Activated T-cell treated with anti-CD3 and anti-CD28 coated beads, Interleukin-2, amount 50 U/mL, for 24 hours (primary cell): ENCODE measurements around the gene BIVM.

Experiments used
- DNase-seq: peaks from one replicate; pipeline ENCODE4 v3.0.0-alpha.2; 2020
- H3K27ac Mint-ChIP-seq: 2 replicates; pipeline ENCODE4 v1.8.0; 2020; ENCODE audit warnings: mild to moderate bottlenecking, mixed read lengths
- H3K27me3 Mint-ChIP-seq: 2 replicates; pipeline ENCODE4 v1.8.0; 2020; ENCODE audit warnings: mixed read lengths
- H3K36me3 Mint-ChIP-seq: 2 replicates; pipeline ENCODE4 v1.8.0; 2020; ENCODE audit warnings: low read depth, mixed read lengths
- H3K4me1 Mint-ChIP-seq: 2 replicates; pipeline ENCODE4 v1.8.0; 2020; ENCODE audit warnings: low read depth, mixed read lengths
- H3K4me3 Mint-ChIP-seq: 2 replicates; pipeline ENCODE4 v1.8.0; 2020; ENCODE audit warnings: mild to moderate bottlenecking, moderate library complexity, mixed read lengths
- H3K9me3 Mint-ChIP-seq: 2 replicates; pipeline ENCODE4 v1.8.0; 2020; ENCODE audit warnings: mixed read lengths

Gene BIVM

DNA sequence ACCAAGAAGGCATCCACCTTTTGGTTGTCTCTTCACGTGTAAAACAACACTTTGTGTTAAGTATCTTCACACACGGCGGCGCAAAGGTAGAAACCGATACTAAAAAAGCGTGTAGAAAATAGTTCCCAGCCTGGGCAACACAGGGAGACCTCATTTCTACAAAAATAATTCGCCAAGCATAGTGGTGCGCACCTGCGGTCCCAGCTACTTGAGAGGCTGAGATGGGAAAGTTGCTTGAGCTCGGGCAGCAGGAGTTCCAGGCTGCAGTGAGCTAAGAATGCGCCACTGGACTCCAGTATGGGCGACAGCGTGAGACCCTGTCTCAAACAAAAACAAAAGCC is 46.3 kb downstream of the BIVM start:
- Mint-ChIP-seq H3K27me3 (no peaks in the 10 kb centered on the region), H3K36me3 (peaks cover 46% of the 10 kb centered on the region), H3K4me1 (peaks cover 35% of the 10 kb centered on the region), H3K9me3 (no peaks in the 10 kb centered on the region), H3K4me3 (peak overlapping the region; percentile 90), H3K27ac (peak overlapping the region; percentile 96)
- DNase-seq: no peak

DNA sequence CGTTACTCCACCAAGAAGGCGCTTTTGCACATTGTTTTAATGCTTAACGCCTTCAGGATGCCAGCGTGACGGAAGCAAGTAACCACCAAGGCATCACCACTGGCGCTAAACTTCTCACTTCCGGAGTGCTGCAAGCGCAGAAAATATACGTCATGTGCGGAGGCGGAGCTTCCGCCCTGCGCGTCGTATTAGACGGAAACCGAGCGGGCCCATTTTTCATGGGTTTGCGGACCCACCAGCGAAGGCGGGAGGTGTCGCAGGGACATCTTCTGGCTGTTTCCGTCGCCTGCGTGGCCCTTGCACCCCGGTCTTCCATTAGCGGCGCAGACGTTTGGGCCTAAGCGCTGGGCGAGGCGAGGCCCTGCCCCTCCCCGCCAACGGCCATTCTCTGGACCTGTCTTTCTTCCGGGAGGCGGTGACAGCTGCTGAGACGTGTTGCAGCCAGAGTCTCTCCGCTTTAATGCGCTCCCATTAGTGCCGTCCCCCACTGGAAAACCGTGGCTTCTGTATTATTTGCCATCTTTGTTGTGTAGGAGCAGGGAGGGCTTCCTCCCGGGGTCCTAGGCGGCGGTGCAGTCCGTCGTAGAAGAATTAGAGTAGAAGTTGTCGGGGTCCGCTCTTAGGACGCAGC is 46.8 kb downstream of the BIVM start, which contains the start of gene ERCC5:
TSS of gene ERCC5 (plus strand) at position 403 of the 631 bp plus-strand sequence. CDS start 235 bp downstream, outside the sequence.
- peak; percentile 97 for DNase-seq
- no peaks in the 10 kb centered on the region for H3K27me3 Mint-ChIP-seq
- peaks cover 40% of the 10 kb centered on the region for H3K4me1 Mint-ChIP-seq
- H3K27ac Mint-ChIP-seq: peak within 1 kb of the TSS; percentile 96
- H3K36me3 Mint-ChIP-seq: peaks cover 49% of the 10 kb centered on the region
- peak within 1 kb of the TSS; percentile 90 for H3K4me3 Mint-ChIP-seq
- no peaks in the 10 kb centered on the region for H3K9me3 Mint-ChIP-seq

DNA sequence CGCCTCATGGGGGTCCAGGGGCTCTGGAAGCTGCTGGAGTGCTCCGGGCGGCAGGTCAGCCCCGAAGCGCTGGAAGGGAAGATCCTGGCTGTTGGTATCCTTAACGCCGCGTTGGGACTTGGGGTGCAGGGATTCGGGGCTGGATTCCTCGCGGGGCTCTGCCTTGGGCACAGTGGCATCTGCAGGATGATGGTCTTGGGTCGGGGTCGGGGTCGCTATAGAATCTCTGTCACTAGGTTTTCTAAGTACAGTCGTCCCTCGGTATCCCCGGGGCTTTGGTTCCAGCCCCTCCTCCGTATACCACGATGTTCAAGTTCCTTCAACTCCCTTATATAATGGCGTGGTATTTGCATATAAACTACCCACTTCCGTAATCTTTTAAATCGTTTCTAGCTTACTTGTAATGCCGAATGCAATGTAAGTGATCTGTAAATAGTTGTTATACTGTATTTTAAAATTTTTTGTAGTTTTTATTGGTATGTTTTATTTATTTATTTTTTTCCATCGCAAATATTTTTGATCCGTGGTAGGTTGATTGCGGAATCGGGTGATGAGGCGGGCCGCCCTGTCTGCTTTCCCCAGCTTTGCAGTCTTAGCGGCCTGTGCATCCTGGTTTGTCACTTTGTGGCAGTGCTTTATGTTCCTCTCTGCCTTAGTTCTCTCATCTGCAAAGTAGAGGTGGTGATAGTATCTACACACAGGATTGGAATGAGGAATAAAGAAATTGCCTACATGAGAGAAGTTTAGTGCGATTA is 47.5 kb downstream of the BIVM start:
- no peaks in the 10 kb centered on the region for H3K9me3 Mint-ChIP-seq
- peak overlapping the region; percentile 96 for H3K27ac Mint-ChIP-seq
- peaks cover 40% of the 10 kb centered on the region for H3K4me1 Mint-ChIP-seq
- no peaks in the 10 kb centered on the region for H3K27me3 Mint-ChIP-seq
- H3K4me3 Mint-ChIP-seq: peak overlapping the region; percentile 90
- DNase-seq: peak; percentile 66
- H3K36me3 Mint-ChIP-seq: peaks cover 46% of the 10 kb centered on the region

DNA sequence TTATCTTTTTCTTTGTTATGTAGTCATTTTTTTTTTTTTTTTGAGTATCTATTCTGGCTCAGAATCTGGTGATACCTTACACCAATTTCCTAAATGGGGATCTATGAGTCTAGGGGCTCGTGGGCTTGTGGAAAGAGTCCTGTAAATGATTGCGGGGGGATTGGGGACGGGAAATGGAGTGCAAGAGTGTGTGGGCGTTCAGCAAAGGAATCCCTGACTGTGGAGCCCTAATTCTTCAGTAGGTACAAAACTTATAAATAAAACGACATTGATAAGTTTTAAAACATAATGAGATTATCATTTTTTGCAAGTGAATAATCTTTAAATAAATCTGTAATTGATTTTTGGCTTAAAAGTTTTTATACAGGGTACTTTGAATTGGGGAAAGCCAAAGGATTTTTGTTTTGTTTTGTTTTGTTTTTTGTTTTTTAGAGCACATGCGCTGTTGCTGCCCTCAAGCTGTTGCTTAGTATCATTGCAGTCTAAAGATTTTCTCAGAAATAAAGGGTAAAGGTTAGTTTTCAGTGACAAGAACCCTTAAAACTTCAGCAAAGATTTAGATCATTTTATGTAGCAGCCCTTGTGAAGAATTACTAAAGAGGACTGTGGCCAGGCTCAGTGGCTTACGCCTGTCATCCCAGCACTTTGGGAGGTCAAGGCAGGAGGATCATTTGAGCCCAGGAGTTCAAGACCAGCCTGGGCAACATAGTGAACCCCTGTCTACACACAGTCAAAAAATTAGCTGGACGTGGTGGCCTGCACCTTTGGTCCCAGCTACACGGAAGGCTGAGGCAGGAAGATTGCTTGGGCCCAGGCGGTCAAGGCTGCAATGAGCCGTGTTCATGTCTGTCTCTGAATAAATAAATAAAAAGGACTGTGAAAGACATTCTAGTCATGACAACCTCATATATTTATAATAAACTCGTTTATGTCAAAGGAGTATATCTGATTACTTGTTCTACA is 48.6 kb downstream of the BIVM start:
- Mint-ChIP-seq H3K27me3 (no peaks in the 10 kb centered on the region), H3K4me1 (peaks cover 45% of the 10 kb centered on the region), H3K9me3 (no peaks in the 10 kb centered on the region), H3K27ac (peak overlapping the region; percentile 96), H3K4me3 (peak overlapping the region; percentile 90), H3K36me3 (peaks cover 55% of the 10 kb centered on the region)
- DNase-seq: no peak

DNA sequence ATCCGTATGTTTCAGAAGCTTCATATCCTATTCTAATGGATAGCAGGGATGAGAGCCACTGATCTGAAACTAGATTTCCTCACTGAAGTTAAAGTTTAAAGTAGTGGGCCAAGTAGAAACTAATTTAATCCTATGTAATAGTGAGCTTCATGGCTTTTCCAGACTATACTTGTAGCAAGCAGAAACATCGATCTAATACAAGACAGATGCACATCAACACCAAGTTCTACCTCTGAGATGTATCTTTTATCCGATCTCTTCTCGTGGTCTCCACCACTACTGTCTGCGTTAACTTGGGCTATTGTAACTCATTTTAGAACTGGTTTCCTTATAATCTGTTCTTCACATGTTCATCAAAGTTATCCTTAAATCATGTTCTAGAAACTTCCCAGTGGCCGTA is 50.0 kb downstream of the BIVM start:
- no peak for DNase-seq
- Mint-ChIP-seq H3K36me3 (peaks cover 67% of the 10 kb centered on the region), H3K4me1 (peaks cover 54% of the 10 kb centered on the region), H3K27me3 (no peaks in the 10 kb centered on the region), H3K27ac (peak overlapping the region; percentile 83), H3K4me3 (peak overlapping the region; percentile 7), H3K9me3 (no peaks in the 10 kb centered on the region)

DNA sequence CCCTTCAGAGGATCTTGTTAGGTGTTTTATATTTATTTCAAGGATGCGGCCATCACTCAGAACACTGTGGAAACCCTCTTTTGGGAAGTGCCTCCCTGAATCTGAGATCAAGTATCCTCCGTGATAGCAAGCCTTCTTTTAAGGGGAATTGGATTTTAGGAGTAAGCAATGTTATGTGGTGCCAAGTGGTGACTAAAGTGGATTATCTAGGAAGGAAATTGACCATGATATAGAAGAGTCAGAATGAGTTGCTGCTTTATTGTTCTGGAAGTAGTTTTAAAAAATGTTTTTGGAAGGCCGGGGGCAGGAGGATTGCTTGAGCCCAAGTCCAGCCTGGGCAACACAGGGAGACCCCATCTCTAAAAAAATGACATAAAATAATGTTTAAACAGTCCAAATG is 53.6 kb downstream of the BIVM start:
- peaks cover 78% of the 10 kb centered on the region for H3K36me3 Mint-ChIP-seq
- no peaks in the 10 kb centered on the region for H3K9me3 Mint-ChIP-seq
- DNase-seq: no peak
- no peaks in the 10 kb centered on the region for H3K27me3 Mint-ChIP-seq
- H3K4me1 Mint-ChIP-seq: peaks cover 59% of the 10 kb centered on the region
- peak overlapping the region; percentile 16 for H3K27ac Mint-ChIP-seq
- H3K4me3 Mint-ChIP-seq: no peak overlapping the region

DNA sequence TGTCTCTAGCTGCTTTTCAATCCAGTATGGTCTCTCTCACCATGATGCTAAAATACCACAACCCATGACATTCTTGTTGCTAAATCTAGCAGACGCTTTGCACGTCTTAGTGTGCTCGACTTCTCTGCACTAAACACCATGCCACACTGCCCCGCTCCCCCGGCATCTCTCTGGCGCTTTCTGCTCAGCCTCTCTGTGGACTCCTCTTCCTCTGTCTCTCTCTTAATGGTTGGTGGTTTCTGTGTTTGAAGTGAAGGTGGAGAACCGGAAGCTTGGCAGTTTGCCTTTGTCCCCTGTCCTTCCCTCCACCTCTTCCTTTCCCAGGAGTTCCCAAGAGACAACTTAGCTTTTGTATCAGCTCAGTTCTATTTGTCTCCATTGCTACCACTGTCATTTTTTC is 55.8 kb downstream of the BIVM start:
- H3K27me3 Mint-ChIP-seq: no peaks in the 10 kb centered on the region
- DNase-seq: no peak
- peaks cover 46% of the 10 kb centered on the region for H3K4me1 Mint-ChIP-seq
- no peaks in the 10 kb centered on the region for H3K9me3 Mint-ChIP-seq
- peak overlapping the region; percentile 89 for H3K27ac Mint-ChIP-seq
- H3K4me3 Mint-ChIP-seq: peak overlapping the region; percentile 42
- peaks cover 81% of the 10 kb centered on the region for H3K36me3 Mint-ChIP-seq

DNA sequence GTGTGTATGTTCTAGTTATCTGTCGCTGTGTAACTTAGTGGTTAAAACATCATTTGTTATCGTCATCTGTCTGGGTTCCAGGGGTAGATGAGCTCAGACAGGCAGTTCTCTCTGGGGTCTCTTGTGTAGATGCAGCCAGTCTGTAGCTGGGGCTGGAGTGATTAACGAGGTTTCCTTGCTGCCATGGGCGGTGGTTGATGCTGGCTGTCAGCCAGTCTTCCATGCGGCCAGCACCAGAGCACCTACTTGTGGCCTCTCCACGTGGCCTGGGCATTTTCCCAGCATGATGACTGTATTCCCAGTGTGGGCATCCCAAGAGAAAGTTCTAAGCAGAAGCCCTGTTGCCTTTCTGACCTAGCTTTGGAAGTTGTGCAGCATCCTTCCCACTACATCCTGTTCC is 57.6 kb downstream of the BIVM start:
- peaks cover 35% of the 10 kb centered on the region for H3K4me1 Mint-ChIP-seq
- H3K4me3 Mint-ChIP-seq: no peak overlapping the region
- no peak for DNase-seq
- peak overlapping the region; percentile 12 for H3K27ac Mint-ChIP-seq
- H3K27me3 Mint-ChIP-seq: no peaks in the 10 kb centered on the region
- peaks cover 92% of the 10 kb centered on the region for H3K36me3 Mint-ChIP-seq
- no peaks in the 10 kb centered on the region for H3K9me3 Mint-ChIP-seq

DNA sequence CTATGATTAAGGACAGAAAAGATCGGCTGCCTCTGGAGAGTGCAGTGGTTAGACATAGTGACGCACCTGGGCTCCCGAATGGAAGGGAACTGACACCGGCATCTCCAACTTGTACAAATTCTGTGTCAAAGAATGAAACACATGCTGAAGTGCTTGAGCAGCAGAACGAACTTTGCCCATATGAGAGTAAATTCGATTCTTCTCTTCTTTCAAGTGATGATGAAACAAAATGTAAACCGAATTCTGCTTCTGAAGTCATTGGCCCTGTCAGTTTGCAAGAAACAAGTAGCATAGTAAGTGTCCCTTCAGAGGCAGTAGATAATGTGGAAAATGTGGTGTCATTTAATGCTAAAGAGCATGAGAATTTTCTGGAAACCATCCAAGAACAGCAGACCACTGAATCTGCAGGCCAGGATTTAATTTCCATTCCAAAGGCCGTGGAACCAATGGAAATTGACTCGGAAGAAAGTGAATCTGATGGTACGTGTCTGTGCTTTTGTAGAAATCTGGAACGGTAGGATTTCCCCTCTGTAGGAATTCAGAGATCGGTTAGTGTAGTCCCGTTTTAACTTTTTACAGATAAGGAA is 63.8 kb downstream of the BIVM start:
- no peak for DNase-seq
- H3K27ac Mint-ChIP-seq: peak overlapping the region; percentile 48
- no peaks in the 10 kb centered on the region for H3K9me3 Mint-ChIP-seq
- peaks cover 97% of the 10 kb centered on the region for H3K36me3 Mint-ChIP-seq
- H3K27me3 Mint-ChIP-seq: no peaks in the 10 kb centered on the region
- peaks cover 27% of the 10 kb centered on the region for H3K4me1 Mint-ChIP-seq
- no peak overlapping the region for H3K4me3 Mint-ChIP-seq

DNA sequence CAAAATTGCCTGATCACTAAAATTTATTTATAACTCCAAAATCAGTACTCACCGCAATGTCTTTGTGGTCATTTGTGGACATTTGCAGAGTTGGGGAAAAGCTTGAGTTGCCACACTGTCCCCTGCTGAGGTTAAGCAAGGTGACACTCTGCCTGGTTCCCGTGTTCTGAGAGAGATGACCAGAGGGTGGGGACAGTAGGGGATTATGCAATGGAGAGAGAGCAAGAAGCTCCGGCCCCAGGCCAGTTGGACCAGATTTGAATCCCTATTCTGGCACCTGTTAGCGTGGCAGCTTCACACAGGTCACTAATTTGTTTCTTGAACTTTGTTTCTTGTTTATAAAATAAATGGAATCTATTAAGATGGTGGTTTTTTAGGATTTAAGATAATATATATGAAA is 64.7 kb downstream of the BIVM start:
- H3K9me3 Mint-ChIP-seq: no peaks in the 10 kb centered on the region
- no peaks in the 10 kb centered on the region for H3K27me3 Mint-ChIP-seq
- peak overlapping the region; percentile 58 for H3K27ac Mint-ChIP-seq
- peaks cover 26% of the 10 kb centered on the region for H3K4me1 Mint-ChIP-seq
- H3K4me3 Mint-ChIP-seq: no peak overlapping the region
- no peak for DNase-seq
- H3K36me3 Mint-ChIP-seq: peaks cover 95% of the 10 kb centered on the region

DNA sequence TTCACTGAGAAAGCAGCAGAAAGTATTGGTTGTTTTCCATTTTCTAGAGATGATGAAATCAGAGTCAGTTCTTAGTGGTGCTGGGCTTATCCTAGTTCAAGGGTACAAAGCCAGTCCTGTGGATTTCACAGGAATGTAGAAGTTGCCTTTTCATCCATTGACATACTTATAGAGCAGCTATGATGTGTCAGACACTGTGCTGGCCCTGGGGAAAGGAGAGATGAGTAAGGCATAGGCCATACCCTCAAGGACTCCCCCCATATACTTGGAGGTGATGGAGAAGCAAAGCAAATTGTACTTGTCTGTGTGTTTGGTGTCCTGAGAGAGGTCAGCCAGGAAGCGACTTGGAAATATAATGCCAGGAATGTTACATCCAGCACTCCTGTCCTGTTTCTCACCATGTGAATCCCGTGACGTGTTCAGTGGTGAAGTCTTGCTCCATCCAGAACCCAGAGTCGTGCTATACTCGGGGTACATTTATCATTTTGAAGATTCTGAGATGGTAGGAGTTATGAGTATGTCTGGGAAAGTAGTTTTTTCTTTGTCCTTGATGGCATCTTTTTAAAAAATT is 69.5 kb downstream of the BIVM start:
- no peaks in the 10 kb centered on the region for H3K27me3 Mint-ChIP-seq
- DNase-seq: no peak
- no peak overlapping the region for H3K4me3 Mint-ChIP-seq
- H3K9me3 Mint-ChIP-seq: no peaks in the 10 kb centered on the region
- H3K27ac Mint-ChIP-seq: peak overlapping the region; percentile 70
- H3K36me3 Mint-ChIP-seq: peaks cover 91% of the 10 kb centered on the region
- peaks cover 47% of the 10 kb centered on the region for H3K4me1 Mint-ChIP-seq

DNA sequence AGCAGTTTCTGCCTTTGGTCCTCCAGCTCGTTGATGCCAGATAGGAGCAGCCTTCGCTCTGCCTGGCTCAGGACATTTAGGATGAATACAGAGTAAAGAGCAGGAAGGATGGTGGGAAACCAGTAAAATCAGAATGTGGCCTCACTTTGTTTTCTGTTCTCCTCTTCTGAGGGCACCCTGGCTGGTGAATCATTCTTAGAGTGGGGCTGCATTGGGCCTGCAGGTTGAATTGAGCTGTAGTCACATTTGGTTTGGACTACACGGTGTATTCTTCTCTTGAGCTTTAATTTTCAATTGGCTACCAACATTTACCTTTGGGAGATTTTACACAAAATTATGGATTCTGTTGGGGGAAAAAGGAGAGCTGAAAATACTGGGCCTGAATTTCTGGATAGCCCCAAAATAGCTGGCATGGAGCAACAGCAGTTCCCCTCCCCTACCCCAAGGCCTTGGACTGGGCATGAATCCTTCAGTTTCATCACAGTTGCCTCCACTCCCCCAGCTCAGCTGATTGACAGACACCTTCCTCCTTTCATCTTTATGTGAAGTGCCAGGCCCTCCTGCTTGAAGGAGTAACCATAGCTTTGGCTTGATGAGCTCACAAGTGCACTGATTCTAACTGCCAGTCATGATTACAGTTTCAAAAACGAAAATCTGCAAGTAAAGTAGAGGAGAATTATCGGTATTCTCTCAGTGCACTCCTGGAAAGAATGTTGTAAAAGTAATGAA is 71.2 kb downstream of the BIVM start:
- Mint-ChIP-seq H3K27ac (peak overlapping the region; percentile 76), H3K36me3 (peaks cover 91% of the 10 kb centered on the region), H3K4me1 (peaks cover 38% of the 10 kb centered on the region), H3K4me3 (no peak overlapping the region), H3K27me3 (no peaks in the 10 kb centered on the region), H3K9me3 (no peaks in the 10 kb centered on the region)
- no peak for DNase-seq

DNA sequence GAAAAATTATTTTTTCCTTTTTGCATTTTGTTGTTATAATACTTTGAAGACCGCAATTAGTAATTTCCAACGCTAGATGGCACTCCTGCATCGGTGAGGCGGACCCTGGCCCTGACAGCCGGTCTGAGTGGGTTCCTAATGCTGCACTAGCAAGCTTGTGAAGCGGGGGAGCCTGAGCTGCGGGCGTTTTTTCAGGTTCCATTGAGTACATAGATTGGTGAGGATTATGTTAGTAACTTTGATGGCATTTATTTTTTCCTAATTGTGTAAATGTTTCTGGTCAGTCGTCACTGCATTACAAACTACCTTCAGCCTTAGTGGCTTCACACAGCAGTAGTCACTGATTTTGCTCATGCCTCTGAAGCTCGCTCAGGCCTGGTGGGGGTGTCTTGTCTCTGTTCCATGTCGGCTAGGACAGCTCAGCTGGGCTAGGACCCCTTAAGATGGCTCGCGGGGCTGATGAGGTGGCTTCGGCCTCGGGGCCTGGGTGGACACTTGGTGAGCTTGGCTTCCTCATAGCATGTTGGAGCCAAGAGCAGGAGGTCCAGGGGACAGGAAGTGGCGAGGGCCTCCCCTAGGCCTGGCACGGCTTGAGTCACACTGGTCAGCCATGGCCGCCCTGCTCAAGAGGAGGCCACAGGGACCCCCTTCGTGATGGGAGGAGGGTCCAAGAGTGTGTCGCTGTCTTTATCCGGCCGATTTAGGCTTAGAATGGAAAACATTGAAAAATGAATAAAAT is 71.9 kb downstream of the BIVM start:
- H3K27ac Mint-ChIP-seq: peak overlapping the region; percentile 76
- peaks cover 38% of the 10 kb centered on the region for H3K4me1 Mint-ChIP-seq
- H3K9me3 Mint-ChIP-seq: no peaks in the 10 kb centered on the region
- H3K27me3 Mint-ChIP-seq: no peaks in the 10 kb centered on the region
- peaks cover 91% of the 10 kb centered on the region for H3K36me3 Mint-ChIP-seq
- DNase-seq: peak; percentile 58
- no peak overlapping the region for H3K4me3 Mint-ChIP-seq
